HL-60 (cell line): ENCODE results near the gene UBTF. TPM values are rescaled to one million over a fixed set of nuclear protein-coding genes. Genes with fewer than 3 reads are reported as not detected.

Experiments used
- microRNA-seq: library from miRNA; unstranded; fragments of <30 nt; microRNA quantifications from one replicate; pipeline ENCODE4, GENCODE V29; 2018

The UBTF gene

Small RNA genes within 50 kb of the gene (microRNA-seq; reads per million reads assigned to microRNA genes)
- gene MIR6782 = not detected
